GM10266 (cell line): Measurements from ENCODE around the gene MRM1.
"Not testable (repeated sequence)": the region's sequence is repeated elsewhere in the genome, so short reads cannot be mapped to it uniquely, and the experiment has no call there.

Experiments
- DNase-seq: peaks from one replicate; pipeline ENCODE4 v3.0.0; 2012; ENCODE audit errors: extremely low spot score
- TF ChIP-seq, protein P1 (sequence below): IDR thresholded peaks from 2 replicates; pipeline ENCODE4 v1.5.1; 2012; ENCODE audit warnings: mild to moderate bottlenecking, low read depth; ENCODE audit not compliant: control insufficient read depth, insufficient read depth; ENCODE audit errors: missing control alignments

MRM1 gene

DNA sequence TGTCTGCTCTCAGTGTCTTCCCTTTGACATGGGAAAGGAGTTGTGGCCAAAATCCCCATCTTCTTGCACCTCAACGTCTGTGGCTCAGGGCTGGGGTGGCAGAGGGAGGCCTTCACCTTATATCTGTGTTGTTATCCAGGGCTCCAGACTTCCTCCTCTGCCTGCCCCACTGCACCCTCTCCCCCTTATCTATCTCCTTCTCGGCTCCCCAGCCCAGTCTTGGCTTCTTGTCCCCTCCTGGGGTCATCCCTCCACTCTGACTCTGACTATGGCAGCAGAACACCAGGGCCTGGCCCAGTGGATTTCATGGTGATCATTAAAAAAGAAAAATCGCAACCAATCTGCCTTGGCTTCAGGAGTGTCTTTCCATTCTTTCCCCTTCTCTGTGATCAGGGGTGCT lies 918 bp upstream of the MRM1 start:
- DNase-seq: no peak
- TF ChIP-seq, protein P1, sequence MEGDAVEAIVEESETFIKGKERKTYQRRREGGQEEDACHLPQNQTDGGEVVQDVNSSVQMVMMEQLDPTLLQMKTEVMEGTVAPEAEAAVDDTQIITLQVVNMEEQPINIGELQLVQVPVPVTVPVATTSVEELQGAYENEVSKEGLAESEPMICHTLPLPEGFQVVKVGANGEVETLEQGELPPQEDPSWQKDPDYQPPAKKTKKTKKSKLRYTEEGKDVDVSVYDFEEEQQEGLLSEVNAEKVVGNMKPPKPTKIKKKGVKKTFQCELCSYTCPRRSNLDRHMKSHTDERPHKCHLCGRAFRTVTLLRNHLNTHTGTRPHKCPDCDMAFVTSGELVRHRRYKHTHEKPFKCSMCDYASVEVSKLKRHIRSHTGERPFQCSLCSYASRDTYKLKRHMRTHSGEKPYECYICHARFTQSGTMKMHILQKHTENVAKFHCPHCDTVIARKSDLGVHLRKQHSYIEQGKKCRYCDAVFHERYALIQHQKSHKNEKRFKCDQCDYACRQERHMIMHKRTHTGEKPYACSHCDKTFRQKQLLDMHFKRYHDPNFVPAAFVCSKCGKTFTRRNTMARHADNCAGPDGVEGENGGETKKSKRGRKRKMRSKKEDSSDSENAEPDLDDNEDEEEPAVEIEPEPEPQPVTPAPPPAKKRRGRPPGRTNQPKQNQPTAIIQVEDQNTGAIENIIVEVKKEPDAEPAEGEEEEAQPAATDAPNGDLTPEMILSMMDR: no peak

DNA sequence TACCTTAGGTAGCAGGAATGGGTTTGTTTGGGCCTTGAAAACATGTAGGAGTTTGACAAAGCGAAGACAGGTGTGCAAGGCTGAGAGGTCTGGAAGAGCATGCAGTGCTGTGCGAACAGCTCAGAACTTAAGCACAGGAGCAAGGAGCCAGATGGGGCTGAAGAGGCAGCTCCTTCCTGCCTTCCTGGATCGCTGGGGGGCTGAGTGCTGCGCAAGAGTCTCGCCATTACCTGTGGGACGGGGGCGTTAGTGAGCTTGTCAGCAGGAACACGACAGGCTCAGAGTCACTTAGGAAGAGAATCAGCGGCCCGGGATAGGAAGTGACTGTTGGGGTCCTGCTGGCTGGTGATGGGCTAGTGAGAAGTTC lies 464 bp upstream of the MRM1 start:
- TF ChIP-seq, protein P1: no peak
- no peak for DNase-seq

DNA sequence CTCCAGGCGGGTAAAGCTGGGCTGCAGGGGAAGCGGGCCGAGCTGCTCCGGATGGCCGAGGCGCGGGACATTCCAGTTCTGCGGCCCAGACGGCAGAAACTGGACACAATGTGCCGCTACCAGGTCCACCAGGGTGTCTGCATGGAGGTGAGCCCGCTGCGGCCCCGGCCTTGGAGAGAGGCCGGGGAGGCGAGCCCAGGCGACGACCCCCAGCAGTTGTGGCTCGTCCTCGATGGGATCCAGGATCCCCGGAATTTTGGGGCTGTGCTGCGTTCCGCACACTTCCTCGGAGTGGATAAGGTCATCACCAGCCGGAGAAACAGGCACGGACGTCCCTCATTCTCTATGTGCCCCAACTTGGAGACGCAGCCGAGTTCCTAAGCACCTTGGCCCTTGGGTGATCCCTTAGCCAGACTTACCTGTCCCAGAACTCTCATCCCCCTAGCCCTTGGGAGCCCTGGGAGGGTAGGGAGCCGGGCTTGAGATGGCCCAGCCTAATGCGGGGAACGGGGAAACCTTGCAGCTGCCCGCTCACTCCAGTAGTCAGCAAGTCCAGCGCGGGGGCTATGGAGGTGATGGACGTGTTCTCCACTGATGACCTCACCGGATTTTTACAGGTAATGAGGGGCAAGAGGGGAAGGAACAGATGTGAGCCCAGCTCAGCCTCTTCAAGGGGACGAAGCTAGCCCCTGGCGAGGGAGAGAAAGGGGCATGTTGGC lies 806 bp downstream of the MRM1 start:
- TF ChIP-seq, protein P1: no peak
- no peak for DNase-seq

DNA sequence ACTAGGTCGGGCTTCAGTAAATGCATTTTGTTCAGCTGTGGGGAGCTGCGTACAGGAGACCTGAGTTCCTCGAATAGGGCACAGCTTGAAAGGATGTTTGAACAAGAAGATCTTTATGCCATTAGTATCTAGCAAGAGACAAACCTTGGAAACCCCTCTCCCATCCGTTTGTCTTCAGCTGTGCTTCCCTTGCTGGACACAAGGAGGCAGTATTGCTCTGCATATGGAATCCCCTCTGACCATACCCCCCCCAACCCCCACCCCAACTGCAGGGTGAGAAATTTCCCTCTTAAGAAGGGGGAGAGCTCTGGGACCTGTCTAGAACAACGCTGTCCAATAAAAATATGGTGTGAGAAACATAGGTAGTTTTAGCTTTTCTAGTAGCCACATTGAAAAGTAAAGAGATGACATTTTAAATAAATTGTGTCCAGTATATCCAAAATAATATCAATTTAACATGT lies 1.6 kb downstream of the MRM1 start:
- DNase-seq: peak; percentile 78

DNA sequence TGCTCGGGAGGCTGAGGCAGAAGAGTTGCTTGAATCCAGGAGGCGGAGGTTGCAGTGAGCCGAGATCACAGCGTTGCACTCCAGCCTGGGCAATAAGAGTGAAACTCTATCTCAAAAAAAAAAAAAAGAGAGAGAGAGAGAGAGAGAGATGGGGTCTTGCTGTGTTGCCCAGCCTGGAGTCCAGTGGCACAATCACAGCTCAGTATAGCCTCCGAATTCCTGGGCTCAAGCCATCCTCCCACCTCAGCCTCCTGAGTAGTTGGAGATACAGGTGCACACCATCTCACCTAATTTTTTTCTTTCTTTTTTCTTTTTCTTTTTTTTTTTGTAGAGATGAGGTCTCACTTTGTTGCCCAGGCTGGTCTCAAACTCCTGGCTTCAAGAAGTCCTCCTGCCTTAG lies 3.6 kb downstream of the MRM1 start:
- DNase-seq: not testable (repeated sequence)

More for the DNA sequence above, 1.6 kb downstream of the MRM1 start:
- TF ChIP-seq, protein P1: peak; percentile 83

DNA sequence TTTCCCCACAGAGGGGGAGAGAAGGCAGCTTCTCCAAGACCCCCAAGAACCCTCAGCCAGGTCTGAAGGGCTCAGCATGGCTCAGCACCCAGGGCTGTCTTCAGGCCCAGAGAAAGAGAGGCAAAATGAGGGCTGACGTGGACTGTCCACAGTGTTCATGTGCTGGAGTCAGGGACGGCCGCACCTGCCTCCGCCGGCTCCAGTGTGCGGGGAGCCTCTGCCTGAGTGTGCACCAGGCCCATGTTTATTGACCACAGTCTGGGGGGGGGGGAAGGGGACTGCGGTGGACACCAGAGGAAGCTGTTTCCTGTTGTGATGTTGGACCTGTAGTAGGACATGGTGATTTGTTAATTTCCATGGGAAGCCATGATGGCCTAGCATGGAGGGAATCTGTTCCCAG lies 6.9 kb downstream of the MRM1 start:
- no peak for DNase-seq
- TF ChIP-seq, protein P1: no peak

DNA sequence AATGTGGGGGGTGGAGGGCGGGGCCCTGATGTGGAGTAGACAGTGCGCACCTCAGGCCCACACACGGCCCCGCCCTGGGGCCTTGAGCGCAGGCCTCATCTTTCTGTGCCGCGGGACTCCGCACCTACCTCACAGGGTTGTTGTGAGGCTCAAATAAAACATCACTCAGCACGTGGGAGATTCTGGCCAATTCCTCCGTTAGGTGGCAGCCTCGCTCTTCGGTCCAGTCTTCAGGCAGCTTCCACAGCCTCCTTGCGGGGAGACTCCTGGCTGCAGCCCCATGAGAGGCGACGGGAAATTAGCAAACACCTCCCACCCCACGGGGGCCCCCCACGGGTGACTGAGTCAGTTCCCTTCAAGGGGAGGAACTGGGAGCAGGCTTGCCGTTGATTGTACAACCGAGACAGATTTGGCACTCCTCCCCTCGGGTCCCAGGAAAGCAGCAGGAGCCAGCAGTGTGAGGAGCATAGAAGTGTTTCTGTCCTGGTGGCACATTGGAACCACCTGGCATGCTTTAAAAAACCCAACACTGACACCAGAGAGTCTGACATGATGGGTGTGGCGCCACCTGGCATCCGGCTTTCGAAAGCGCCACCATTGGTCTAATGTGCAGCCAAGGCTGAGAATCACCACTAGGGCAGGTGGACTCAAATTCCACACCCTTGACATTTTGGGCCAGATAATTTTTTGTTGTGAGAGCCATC lies 7.6 kb downstream of the MRM1 start:
- DNase-seq: no peak
- TF ChIP-seq, protein P1: peak; percentile 42

DNA sequence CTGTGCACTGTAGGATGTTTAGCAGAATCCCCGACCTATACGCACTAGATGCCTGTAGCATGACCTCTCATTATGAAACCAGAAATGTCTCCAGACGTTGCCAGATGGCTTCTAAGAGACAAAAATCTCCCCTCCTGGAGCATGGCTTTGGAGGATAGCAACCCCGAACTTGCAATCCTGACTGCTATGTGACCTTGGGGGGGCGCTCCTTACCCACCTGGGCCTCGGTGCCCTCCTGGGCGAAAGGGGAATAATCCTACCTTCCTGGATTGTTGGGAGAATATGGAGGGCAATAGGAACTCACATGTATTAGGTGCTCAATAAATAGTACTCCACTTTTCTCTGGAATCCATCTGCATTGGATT lies 8.1 kb downstream of the MRM1 start:
- TF ChIP-seq, protein P1: no peak
- DNase-seq: no peak
